ENCODE data around the gene CAMK4. TPM values are rescaled to one million over a fixed set of nuclear protein-coding genes. Genes with fewer than 3 reads are reported as not detected.
A peak's percentile ranks its signal among the peaks of the same experiment; 100 is the strongest.

Gene CAMK4
- total and polyA plus RNA-seq, 2 of the 8 experiments (the other 6 are each of a cell fraction or from before 2014, with no cell fraction given), result 1.8 to 8.3 TPM

DNA sequence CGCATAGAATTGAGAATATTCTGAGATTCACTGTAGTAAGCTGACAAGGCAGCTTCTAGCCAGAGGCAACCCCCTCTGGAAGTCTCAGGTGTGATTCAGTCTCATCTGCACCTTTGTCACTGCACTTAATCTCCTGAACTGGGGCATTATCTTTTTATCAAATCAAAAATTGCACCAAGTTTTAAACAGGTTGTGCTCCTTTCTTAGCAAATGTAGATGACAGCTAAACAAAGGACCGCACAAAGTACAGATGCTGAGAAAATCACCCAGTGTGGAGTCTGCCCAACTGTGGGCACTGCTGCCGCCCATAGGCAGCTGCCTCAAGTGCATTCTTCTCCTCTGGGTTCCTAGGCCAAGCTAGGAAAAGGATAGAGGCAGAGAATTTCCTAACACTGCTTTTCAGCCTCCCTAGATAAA, 237.1 kb downstream of the CAMK4 start (continued):
- TF ChIP-seq, protein P1, sequence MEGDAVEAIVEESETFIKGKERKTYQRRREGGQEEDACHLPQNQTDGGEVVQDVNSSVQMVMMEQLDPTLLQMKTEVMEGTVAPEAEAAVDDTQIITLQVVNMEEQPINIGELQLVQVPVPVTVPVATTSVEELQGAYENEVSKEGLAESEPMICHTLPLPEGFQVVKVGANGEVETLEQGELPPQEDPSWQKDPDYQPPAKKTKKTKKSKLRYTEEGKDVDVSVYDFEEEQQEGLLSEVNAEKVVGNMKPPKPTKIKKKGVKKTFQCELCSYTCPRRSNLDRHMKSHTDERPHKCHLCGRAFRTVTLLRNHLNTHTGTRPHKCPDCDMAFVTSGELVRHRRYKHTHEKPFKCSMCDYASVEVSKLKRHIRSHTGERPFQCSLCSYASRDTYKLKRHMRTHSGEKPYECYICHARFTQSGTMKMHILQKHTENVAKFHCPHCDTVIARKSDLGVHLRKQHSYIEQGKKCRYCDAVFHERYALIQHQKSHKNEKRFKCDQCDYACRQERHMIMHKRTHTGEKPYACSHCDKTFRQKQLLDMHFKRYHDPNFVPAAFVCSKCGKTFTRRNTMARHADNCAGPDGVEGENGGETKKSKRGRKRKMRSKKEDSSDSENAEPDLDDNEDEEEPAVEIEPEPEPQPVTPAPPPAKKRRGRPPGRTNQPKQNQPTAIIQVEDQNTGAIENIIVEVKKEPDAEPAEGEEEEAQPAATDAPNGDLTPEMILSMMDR (IDR thresholded peaks at IDR 0.05; ENCODE audit: control extremely low read depth in 1 of 3, insufficient read depth in 1 of 3, low read depth in 1 of 3, low read length in 3 of 3), result peak; percentile 79 to 90 (median 85)
- TF ChIP-seq SIN3A (conservative IDR thresholded peaks at IDR 0.05 in 1 of 2, IDR thresholded peaks at IDR 0.05 in 1 of 2; ENCODE audit: low read depth in 1 of 2, low read length in 2 of 2) (no peak), ATF3 (IDR thresholded peaks at IDR 0.05; ENCODE audit: insufficient read depth, low read depth, low read length) (no peak), TBP (IDR thresholded peaks at IDR 0.05; ENCODE audit: low read depth, low read length) (no peak)

Measured in H1 (cell line).